Epidermal melanocyte (primary cell): ENCODE data around the gene HIPK3.
A peak's percentile ranks its signal among the peaks of the same experiment; 100 is the strongest.

Experiments
- DNase-seq: peaks from one replicate; pipeline ENCODE4 v3.0.0; 2011; ENCODE audit warnings: low spot score; ENCODE audit not compliant: insufficient read length

Gene HIPK3

GRCh38 chr11:33389635-33390034 lies 132.5 kb downstream of the HIPK3 start:
- DNase-seq = no peak

GRCh38 chr11:33390944-33391892 lies 134.0 kb downstream of the HIPK3 start:
- DNase-seq = no peak

- no peak for DNase-seq
Observed at GRCh38 chr11:33391893-33392251, 134.7 kb downstream of the HIPK3 start.

GRCh38 chr11:33394431-33395109 lies 137.4 kb downstream of the HIPK3 start:
- no peak for DNase-seq

GRCh38 chr11:33396361-33396760 lies 139.2 kb downstream of the HIPK3 start:
- DNase-seq = no peak

GRCh38 chr11:33399421-33399820 lies 142.2 kb downstream of the HIPK3 start:
- no peak for DNase-seq

GRCh38 chr11:33402066-33402465 lies 144.9 kb downstream of the HIPK3 start:
- peak; percentile 64 for DNase-seq

GRCh38 chr11:33403344-33403743 lies 146.2 kb downstream of the HIPK3 start:
- DNase-seq = no peak

- DNase-seq = no peak
Observed at GRCh38 chr11:33405834-33406602, 148.8 kb downstream of the HIPK3 start.
